Measurements from ENCODE around the gene PHACTR1. TPM values are rescaled to one million over a fixed set of nuclear protein-coding genes. Genes with fewer than 3 reads are reported as not detected.

PHACTR1 gene
- total RNA-seq, 1 experiment from 2014 or later = not detected

- H3K9me3 ChIP-seq (ENCODE audit: low read length) = no peaks in the 10 kb centered on the region
- no TSS peak for BruUV-seq (replicated peaks)
These were observed 288.0 kb downstream of the PHACTR1 start for GRCh38 chr6:13004601-13005000.

GRCh38 chr6:13005994-13006393, 289.4 kb downstream of the PHACTR1 start:
- H4K20me1 ChIP-seq (ENCODE audit: low read length) = no peaks in the 10 kb centered on the region
- peaks cover 45% of the 10 kb centered on the region for H3K27me3 ChIP-seq (ENCODE audit: low read length)
- no peaks in the 10 kb centered on the region for H3K79me2 ChIP-seq (ENCODE audit: low read length)
- H3K9me2 ChIP-seq (replicated peaks; ENCODE audit: low read length) = no peaks in the 10 kb centered on the region
- TF ChIP-seq EZH2phosphoT487 (IDR thresholded peaks at IDR 0.05; ENCODE audit: borderline replicate concordance, low read length) = no peak
- no peak for TF ChIP-seq CTCF (conservative IDR thresholded peaks at IDR 0.05; ENCODE audit: low read depth, low read length)
- TF ChIP-seq EZH2 (IDR thresholded peaks at IDR 0.05; ENCODE audit: low read length, unreplicated experiment) = no peak
- H3K4me2 ChIP-seq (ENCODE audit: low read length) = no peak overlapping the region
- H3K4me3 ChIP-seq (ENCODE audit: low read length) = no peak overlapping the region
- no peak overlapping the region for H3K9ac ChIP-seq (ENCODE audit: low read length)
- H3K9me3 ChIP-seq (ENCODE audit: low read length) = no peaks in the 10 kb centered on the region
- BruUV-seq (replicated peaks) = no TSS peak
- H3K27ac ChIP-seq (ENCODE audit: low read length) = no peak overlapping the region
- no peak for DNase-seq
- ChIA-PET POLR2A (ENCODE audit: unreplicated experiment) (no interaction called here), CTCF (no interaction called here)
- H3K4me1 ChIP-seq (ENCODE audit: insufficient read depth, low read length) = peaks cover 4% of the 10 kb centered on the region; the same call in 1 of the 2 replicates
- ATAC-seq = no peak
- no peaks in the 10 kb centered on the region for H3F3A ChIP-seq (ENCODE audit: low read length, unreplicated experiment)
- H3K36me3 ChIP-seq (ENCODE audit: low read depth, low read length) = no peaks in the 10 kb centered on the region
- H2AFZ ChIP-seq (ENCODE audit: low read length) = no peak overlapping the region
- intact Hi-C loops (cut with micrococcal nuclease) = no loop called here

More at GRCh38 chr6:13004601-13005000, 288.0 kb downstream of the PHACTR1 start:
- intact Hi-C loops (cut with micrococcal nuclease) = no loop called here
- CTCF ChIA-PET = no interaction called here
- H3K4me3 ChIP-seq (ENCODE audit: low read length) = no peak overlapping the region
- H3K4me1 ChIP-seq (ENCODE audit: insufficient read depth, low read length) = peaks cover 4% of the 10 kb centered on the region; the same call in 1 of the 2 replicates
- H3K9me2 ChIP-seq (replicated peaks; ENCODE audit: low read length) = no peaks in the 10 kb centered on the region
- peaks cover 34% of the 10 kb centered on the region for H3K27me3 ChIP-seq (ENCODE audit: low read length)
- no peaks in the 10 kb centered on the region for H3F3A ChIP-seq (ENCODE audit: low read length, unreplicated experiment)
- ATAC-seq = no peak
- TF ChIP-seq CTCF (conservative IDR thresholded peaks at IDR 0.05; ENCODE audit: low read depth, low read length) = no peak
- TF ChIP-seq EZH2phosphoT487 (IDR thresholded peaks at IDR 0.05; ENCODE audit: borderline replicate concordance, low read length) = no peak
- TF ChIP-seq EZH2 (IDR thresholded peaks at IDR 0.05; ENCODE audit: low read length, unreplicated experiment) = no peak
- no peak overlapping the region for H3K4me2 ChIP-seq (ENCODE audit: low read length)
- no peak for DNase-seq
- no peaks in the 10 kb centered on the region for H3K36me3 ChIP-seq (ENCODE audit: low read depth, low read length)
- H3K79me2 ChIP-seq (ENCODE audit: low read length) = no peaks in the 10 kb centered on the region
- H3K9ac ChIP-seq (ENCODE audit: low read length) = no peak overlapping the region
- no peaks in the 10 kb centered on the region for H4K20me1 ChIP-seq (ENCODE audit: low read length)
- H3K27ac ChIP-seq (ENCODE audit: low read length) = no peak overlapping the region
- POLR2A ChIA-PET (ENCODE audit: unreplicated experiment) = no interaction called here
- no peak overlapping the region for H2AFZ ChIP-seq (ENCODE audit: low read length)

DNA sequence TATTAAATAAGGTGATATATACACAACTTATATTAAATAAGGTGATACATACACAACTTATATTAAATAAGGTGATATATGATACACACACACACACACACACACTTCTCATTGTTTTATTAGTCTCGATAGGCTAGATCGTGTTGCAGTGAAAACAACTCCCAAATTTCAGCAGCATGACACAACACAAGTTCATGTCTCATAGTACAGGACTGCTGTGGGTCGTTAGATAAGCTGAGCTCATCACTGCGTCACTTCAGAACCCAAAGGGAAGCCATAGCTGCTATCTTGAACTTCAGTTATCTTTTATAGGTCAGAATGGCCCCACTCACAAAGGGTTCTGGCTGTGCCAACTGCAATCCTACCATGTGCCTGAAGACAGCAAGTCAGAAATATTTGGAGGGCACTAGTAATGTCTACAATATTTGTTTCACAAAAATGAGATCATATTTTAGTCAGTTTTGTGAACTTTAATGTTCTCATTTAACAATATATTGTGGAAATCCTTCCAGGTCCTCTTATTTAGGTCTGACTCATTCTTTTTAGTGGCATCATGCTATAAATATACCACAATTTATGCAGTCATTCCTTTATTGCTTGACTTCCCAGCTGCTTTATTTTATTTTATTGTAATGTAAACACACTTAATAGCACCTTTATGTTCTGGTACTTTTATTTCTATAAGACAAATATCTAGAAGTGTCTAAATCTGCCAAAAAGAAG, 290.2 kb downstream of the PHACTR1 start:
- POLR2A ChIA-PET (ENCODE audit: unreplicated experiment) = no interaction called here
- peak; percentile 79 for ATAC-seq

More for the DNA sequence above, 290.2 kb downstream of the PHACTR1 start:
- Histone ChIP-seq H3K9me3 (ENCODE audit: low read length) (no peaks in the 10 kb centered on the region), H3K79me2 (ENCODE audit: low read length) (no peaks in the 10 kb centered on the region), H2AFZ (ENCODE audit: low read length) (no peak overlapping the region), H3K27me3 (ENCODE audit: low read length) (peaks cover 49% of the 10 kb centered on the region), H3K4me1 (ENCODE audit: insufficient read depth, low read length) (peaks cover 4% of the 10 kb centered on the region; the same call in 1 of the 2 replicates), H3F3A (ENCODE audit: low read length, unreplicated experiment) (no peaks in the 10 kb centered on the region), H3K4me2 (ENCODE audit: low read length) (no peak overlapping the region), H3K9me2 (replicated peaks; ENCODE audit: low read length) (no peaks in the 10 kb centered on the region), H3K4me3 (ENCODE audit: low read length) (no peak overlapping the region), H3K9ac (ENCODE audit: low read length) (no peak overlapping the region), H3K27ac (ENCODE audit: low read length) (no peak overlapping the region), H4K20me1 (ENCODE audit: low read length) (no peaks in the 10 kb centered on the region), H3K36me3 (ENCODE audit: low read depth, low read length) (no peaks in the 10 kb centered on the region)
- intact Hi-C loops (cut with micrococcal nuclease) = no loop called here
- TF ChIP-seq CTCF (conservative IDR thresholded peaks at IDR 0.05; ENCODE audit: low read depth, low read length) (no peak), EZH2 (IDR thresholded peaks at IDR 0.05; ENCODE audit: low read length, unreplicated experiment) (no peak), EZH2phosphoT487 (IDR thresholded peaks at IDR 0.05; ENCODE audit: borderline replicate concordance, low read length) (no peak)
- CTCF ChIA-PET = no interaction called here
- no TSS peak for BruUV-seq (replicated peaks)
- DNase-seq = peak; percentile 33

Data from PC-3 (cell line).